Measurements from ENCODE around the gene SSR1. TPM values are rescaled to one million over a fixed set of nuclear protein-coding genes. Genes with fewer than 3 reads are reported as not detected.
A peak's percentile ranks its signal among the peaks of the same experiment; 100 is the strongest.

The SSR1 gene
- total and polyA plus RNA-seq, 9 of the 15 experiments (the other 6 are each of a cell fraction or from before 2014, with no cell fraction given), result 87.7 to 220 (median 144) TPM

DNA sequence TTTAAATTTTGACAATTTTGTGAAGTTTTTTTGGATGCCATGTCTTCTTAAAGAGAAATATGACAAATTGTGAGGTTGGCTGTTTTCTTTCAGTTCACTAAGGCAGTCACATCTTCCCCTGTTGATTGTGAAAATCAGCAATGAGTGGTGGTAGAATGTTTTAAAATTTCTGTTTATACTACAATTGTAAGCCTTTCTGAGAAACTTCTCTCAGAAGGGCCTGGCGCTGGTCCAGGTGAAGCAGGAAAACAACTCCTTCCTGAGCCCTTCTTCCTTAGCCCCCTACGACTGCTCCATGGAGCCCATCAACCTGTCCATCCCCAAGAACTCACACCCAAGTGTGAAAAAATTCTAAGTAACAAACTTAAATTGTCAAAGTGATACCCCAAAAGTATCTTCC is 80.6 kb downstream of the SSR1 start:
- Histone ChIP-seq H2AFZ (ENCODE audit: low read depth, low read length) (no peak overlapping the region), H3K36me3 (ENCODE audit: control insufficient read depth, insufficient read depth, low read length) (peaks cover 87% of the 10 kb centered on the region), H3K79me2 (ENCODE audit: control insufficient read depth, insufficient read depth, low read length) (peaks cover 39% of the 10 kb centered on the region), H4K20me1 (replicated peaks; ENCODE audit: control insufficient read depth, insufficient read depth, low read length) (0 out of 2 replicates have a peak, but pooled peaks cover 5% of the 10 kb centered on the region), H3K27ac (ENCODE audit: extremely low read depth, low read depth, low read length) (no peak overlapping the region; the same call in 2 of the 3 replicates), H3K9me3 (replicated peaks; ENCODE audit: control insufficient read depth, insufficient read depth, low read depth, low read length) (no peaks in the 10 kb centered on the region), H3K9me1 (ENCODE audit: control insufficient read depth, insufficient read depth, low read length) (no peaks in the 10 kb centered on the region), H3K4me2 (ENCODE audit: insufficient read depth, low read length) (no peak overlapping the region), H3K9ac (ENCODE audit: insufficient read depth in 1 of 2, low read depth in 2 of 2, low read length in 2 of 2) (no peak overlapping the region), H3K27me3 (ENCODE audit: control insufficient read depth in 2 of 2, insufficient read depth in 2 of 2, low read length in 2 of 2) (no peaks in the 10 kb centered on the region), H3K4me1 (replicated peaks in 1 of 2; ENCODE audit: control insufficient read depth in 2 of 2, insufficient read depth in 2 of 2, low read length in 2 of 2) (peaks cover 19 to 34% of the 10 kb centered on the region in 2 experiments), H3K4me3 (no peak overlapping the region)
- ATAC-seq (no peak), DNase-seq (ENCODE audit: extremely low read depth in 1 of 4, low spot score in 3 of 4) (no peak), FAIRE-seq (no peak)
- TF ChIP-seq NFIC (IDR thresholded peaks at IDR 0.05), result 0 out of 2 replicates have a peak, but pooled peaks have one; percentile 22
- TF ChIP-seq PPARD (CRISPR knock-in tag; IDR thresholded peaks at IDR 0.05), result no peak
- no peak for TF ChIP-seq ZNF282 (CRISPR knock-in tag; IDR thresholded peaks at IDR 0.05)
- TF ChIP-seq TCF15 (CRISPR knock-in tag; IDR thresholded peaks at IDR 0.05), result no peak
- no peak for TF ChIP-seq ZC3H4 (CRISPR knock-in tag; IDR thresholded peaks at IDR 0.05; ENCODE audit: borderline replicate concordance)
- TF ChIP-seq RBM17 (IDR thresholded peaks at IDR 0.05; ENCODE audit: borderline replicate concordance, low read depth, low read length), result no peak
- TF ChIP-seq CBFB (CRISPR knock-in tag; IDR thresholded peaks at IDR 0.05), result no peak
- TF ChIP-seq, protein P1, sequence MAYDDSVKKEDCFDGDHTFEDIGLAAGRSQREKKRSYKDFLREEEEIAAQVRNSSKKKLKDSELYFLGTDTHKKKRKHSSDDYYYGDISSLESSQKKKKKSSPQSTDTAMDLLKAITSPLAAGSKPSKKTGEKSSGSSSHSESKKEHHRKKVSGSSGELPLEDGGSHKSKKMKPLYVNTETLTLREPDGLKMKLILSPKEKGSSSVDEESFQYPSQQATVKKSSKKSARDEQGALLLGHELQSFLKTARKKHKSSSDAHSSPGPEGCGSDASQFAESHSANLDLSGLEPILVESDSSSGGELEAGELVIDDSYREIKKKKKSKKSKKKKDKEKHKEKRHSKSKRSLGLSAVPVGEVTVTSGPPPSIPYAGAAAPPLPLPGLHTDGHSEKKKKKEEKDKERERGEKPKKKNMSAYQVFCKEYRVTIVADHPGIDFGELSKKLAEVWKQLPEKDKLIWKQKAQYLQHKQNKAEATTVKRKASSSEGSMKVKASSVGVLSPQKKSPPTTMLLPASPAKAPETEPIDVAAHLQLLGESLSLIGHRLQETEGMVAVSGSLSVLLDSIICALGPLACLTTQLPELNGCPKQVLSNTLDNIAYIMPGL (CRISPR knock-in tag; IDR thresholded peaks at IDR 0.05), result no peak
- CTCF ChIA-PET (ENCODE audit: low intra/inter-chr PET ratio), result no interaction called here
- intact Hi-C loops (cut with micrococcal nuclease), result loop anchor here (10.0 kb wide), 1 partner anchor 218 kb away; no protein-coding TSS in a partner anchor
- whole genome bisulfite sequencing (ENCODE audit: insufficient coverage, low coverage, missing lambda C conversion rate), result 85% methylated on average over 2 of the region's 2 CpGs
- in situ Hi-C loops (cut with MboI), result loop anchor here (25.0 kb wide), 1 partner anchor 545 kb away; no protein-coding TSS in a partner anchor
- no TSS peak for BruUV-seq (replicated peaks)
- POLR2A ChIA-PET, result no interaction called here
